ENCODE results near the gene PLXNA4. TPM values are rescaled to one million over a fixed set of nuclear protein-coding genes. Genes with fewer than 3 reads are reported as not detected.

PLXNA4 gene
- total RNA-seq, 1 experiment from 2014 or later = 0.81 TPM

DNA sequence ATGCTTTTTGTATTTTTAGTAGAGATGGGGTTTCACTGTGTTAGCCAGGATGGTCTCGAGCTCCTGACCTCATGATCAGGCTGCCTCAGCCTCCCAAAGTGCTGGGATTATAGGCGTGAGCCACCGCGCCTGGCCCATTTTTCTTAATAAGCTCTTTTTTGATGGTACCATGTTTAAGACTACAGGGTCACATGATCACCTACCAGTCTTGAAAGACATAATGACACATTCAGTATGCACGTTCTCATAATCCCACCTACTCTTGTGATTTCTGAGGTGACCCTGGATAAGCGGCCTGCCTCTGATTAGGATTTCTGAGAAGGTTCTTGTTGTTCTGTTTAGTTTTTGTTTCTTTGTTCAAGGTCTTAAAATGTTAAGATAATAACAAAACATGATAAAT is 43.7 kb upstream of the PLXNA4 start (continued):
- TF ChIP-seq, protein P1, sequence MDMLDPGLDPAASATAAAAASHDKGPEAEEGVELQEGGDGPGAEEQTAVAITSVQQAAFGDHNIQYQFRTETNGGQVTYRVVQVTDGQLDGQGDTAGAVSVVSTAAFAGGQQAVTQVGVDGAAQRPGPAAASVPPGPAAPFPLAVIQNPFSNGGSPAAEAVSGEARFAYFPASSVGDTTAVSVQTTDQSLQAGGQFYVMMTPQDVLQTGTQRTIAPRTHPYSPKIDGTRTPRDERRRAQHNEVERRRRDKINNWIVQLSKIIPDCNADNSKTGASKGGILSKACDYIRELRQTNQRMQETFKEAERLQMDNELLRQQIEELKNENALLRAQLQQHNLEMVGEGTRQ (CRISPR knock-in tag; IDR thresholded peaks at IDR 0.05) = no peak
- TF ChIP-seq ZNF532 (CRISPR knock-in tag; IDR thresholded peaks at IDR 0.05; ENCODE audit: borderline replicate concordance) = no peak

GRCh38 chr7:132618956-132619305 is 42.7 kb upstream of the PLXNA4 start:
- POLR2A ChIA-PET = no interaction called here
- Mint-ChIP-seq H3K4me1 (peaks cover 29% of the 10 kb centered on the region), H3K27me3 (ENCODE audit: low read depth) (peaks cover 10% of the 10 kb centered on the region), H3K4me3 (no peak overlapping the region), H3K27ac (no peak overlapping the region), H3K9me3 (no peaks in the 10 kb centered on the region), H3K36me3 (no peaks in the 10 kb centered on the region)
- no peak for DNase-seq (ENCODE audit: low spot score)
- TF ChIP-seq ZNF532 (CRISPR knock-in tag; IDR thresholded peaks at IDR 0.05; ENCODE audit: borderline replicate concordance) (no peak), ZNF232 (CRISPR knock-in tag; IDR thresholded peaks at IDR 0.05) (no peak), USF1 (CRISPR knock-in tag; IDR thresholded peaks at IDR 0.05) (no peak), ZBTB21 (CRISPR knock-in tag; IDR thresholded peaks at IDR 0.05; ENCODE audit: borderline replicate concordance) (no peak), GRHL2 (CRISPR knock-in tag; IDR thresholded peaks at IDR 0.05; ENCODE audit: insufficient replicate concordance, severe bottlenecking) (no peak), RORB (CRISPR knock-in tag; IDR thresholded peaks at IDR 0.05) (no peak), CREM (CRISPR knock-in tag; IDR thresholded peaks at IDR 0.05) (no peak), KAT7 (CRISPR knock-in tag; IDR thresholded peaks at IDR 0.05; ENCODE audit: borderline replicate concordance) (no peak), ZNF396 (CRISPR knock-in tag; IDR thresholded peaks at IDR 0.05; ENCODE audit: borderline replicate concordance) (no peak), IRF2 (CRISPR knock-in tag; IDR thresholded peaks at IDR 0.05; ENCODE audit: borderline replicate concordance, low read depth) (no peak), SOX15 (CRISPR knock-in tag; IDR thresholded peaks at IDR 0.05) (no peak), PREB (CRISPR knock-in tag; IDR thresholded peaks at IDR 0.05; ENCODE audit: borderline replicate concordance) (no peak), AR (CRISPR knock-in tag; IDR thresholded peaks at IDR 0.05) (no peak), TCF7 (CRISPR knock-in tag; IDR thresholded peaks at IDR 0.05; ENCODE audit: low read depth) (no peak), TEAD1 (CRISPR knock-in tag; IDR thresholded peaks at IDR 0.05) (no peak), HMGXB4 (CRISPR knock-in tag; IDR thresholded peaks at IDR 0.05) (no peak), ZNF121 (CRISPR knock-in tag; IDR thresholded peaks at IDR 0.05) (no peak)
- no peak for ATAC-seq
- CTCF ChIA-PET = no interaction called here

Measured in WTC11 (cell line).